BE2C (cell line): ENCODE measurements around the gene LIN54.

Experiments
- DNase-seq: peaks from one replicate; pipeline ENCODE4 v3.0.0-alpha.2; 2020
- H3K27me3 ChIP-seq: fragments of 250-450 bp; sonication (Bioruptor Pico); 2 replicates; pipeline ENCODE4 v1.5.1; 2020; ENCODE audit warnings: mild to moderate bottlenecking
- H3K36me3 ChIP-seq: fragments of 250-450 bp; sonication (Bioruptor Pico); 2 replicates; pipeline ENCODE4 v1.5.1; 2020; ENCODE audit warnings: mild to moderate bottlenecking
- H3K4me1 ChIP-seq: fragments of 250-450 bp; sonication (Bioruptor Pico); 2 replicates; pipeline ENCODE4 v1.5.1; 2020
- H3K4me3 ChIP-seq: 2 replicates; pipeline ENCODE4 v1.5.1; 2011; ENCODE audit warnings: low read depth, low read length
- H3K9me3 ChIP-seq: fragments of 250-450 bp; sonication (Bioruptor Pico); 2 replicates; pipeline ENCODE4 v1.5.1; 2020
- CTCF ChIP-seq: IDR thresholded peaks from 2 replicates; pipeline ENCODE4 v1.5.1; 2012; ENCODE audit warnings: mild to moderate bottlenecking, low read depth, low read length

Gene LIN54

DNA sequence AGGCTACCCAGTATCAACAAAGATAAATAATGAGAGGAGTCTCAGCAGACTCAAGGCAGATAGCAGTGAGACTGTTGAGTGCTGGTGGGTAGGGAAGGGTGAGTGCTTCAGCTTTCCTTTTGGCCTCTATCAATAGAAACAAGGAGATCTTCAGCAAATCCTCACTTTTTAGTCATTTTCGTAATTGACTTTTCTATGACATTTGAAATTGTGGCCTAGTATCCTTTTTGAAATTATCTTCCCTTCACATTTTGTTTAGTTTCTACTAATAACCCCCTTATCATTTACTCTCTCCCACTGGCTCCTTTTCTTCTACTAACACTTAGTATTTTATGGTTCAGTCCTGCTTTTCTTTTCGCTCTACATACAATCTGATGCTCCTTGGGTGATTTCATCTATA, 44.9 kb downstream of the LIN54 start:
- Histone ChIP-seq H3K36me3 (peaks cover 20% of the 10 kb centered on the region), H3K4me1 (no peaks in the 10 kb centered on the region), H3K4me3 (no peak overlapping the region), H3K27me3 (no peaks in the 10 kb centered on the region), H3K9me3 (no peaks in the 10 kb centered on the region)
- TF ChIP-seq CTCF = no peak
- no peak for DNase-seq

- Histone ChIP-seq H3K4me1 (no peaks in the 10 kb centered on the region), H3K9me3 (no peaks in the 10 kb centered on the region), H3K36me3 (peaks cover 7% of the 10 kb centered on the region), H3K27me3 (no peaks in the 10 kb centered on the region), H3K4me3 (no peak overlapping the region)
- no peak for DNase-seq
- TF ChIP-seq CTCF = no peak
These were observed 53.6 kb downstream of the LIN54 start for GRCh38 chr4:82957045-82957444.

DNA sequence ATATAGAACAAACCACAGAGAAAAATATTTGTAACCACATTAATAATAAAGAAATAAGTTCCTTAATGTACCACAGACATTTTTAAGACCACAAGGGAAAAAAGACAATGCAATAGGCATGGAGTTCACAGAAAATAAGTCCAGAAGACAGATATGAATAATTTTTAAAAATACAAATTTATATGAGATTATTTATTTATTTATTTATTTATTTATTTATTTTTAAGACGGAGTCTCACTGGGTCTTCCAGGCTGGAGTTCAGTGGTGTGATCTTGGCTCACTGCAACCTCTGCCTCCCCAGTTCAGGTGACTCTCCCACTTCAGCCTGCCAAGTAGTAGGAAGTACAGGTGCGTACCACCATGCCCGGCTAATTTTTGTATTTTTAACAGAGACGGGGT, 56.4 kb downstream of the LIN54 start:
- DNase-seq = no peak
- Histone ChIP-seq H3K4me1 (no peaks in the 10 kb centered on the region), H3K4me3 (no peak overlapping the region), H3K9me3 (no peaks in the 10 kb centered on the region), H3K27me3 (no peaks in the 10 kb centered on the region), H3K36me3 (peaks cover 3% of the 10 kb centered on the region; the same call in 1 of the 2 replicates)
- TF ChIP-seq CTCF = no peak

DNA sequence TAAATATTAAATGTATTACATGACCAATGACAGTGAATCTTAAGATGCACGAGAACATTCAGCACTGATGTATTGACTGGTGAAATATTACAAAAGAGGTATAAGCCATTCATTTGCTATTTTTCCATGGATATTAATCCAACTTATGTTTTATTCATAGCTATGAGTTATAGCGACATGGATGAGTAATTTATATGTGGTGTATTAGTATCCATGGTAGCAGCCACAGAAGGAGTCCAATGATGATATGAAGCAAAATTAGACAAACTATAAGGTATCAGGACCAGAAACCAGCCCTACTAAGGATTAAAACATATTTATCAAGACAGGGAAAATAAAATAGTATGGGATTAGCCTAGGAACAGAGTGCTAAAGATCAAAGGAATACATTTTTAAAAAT, 59.4 kb downstream of the LIN54 start:
- TF ChIP-seq CTCF = no peak
- H3K4me1 ChIP-seq = no peaks in the 10 kb centered on the region
- no peak overlapping the region for H3K4me3 ChIP-seq
- no peaks in the 10 kb centered on the region for H3K9me3 ChIP-seq
- no peak for DNase-seq
- peaks cover 3% of the 10 kb centered on the region for H3K36me3 ChIP-seq
- H3K27me3 ChIP-seq = no peaks in the 10 kb centered on the region

GRCh38 chr4:82948647-82949204, 61.9 kb downstream of the LIN54 start:
- Histone ChIP-seq H3K9me3 (no peaks in the 10 kb centered on the region), H3K27me3 (no peaks in the 10 kb centered on the region), H3K4me3 (no peak overlapping the region), H3K36me3 (peaks cover 7% of the 10 kb centered on the region), H3K4me1 (no peaks in the 10 kb centered on the region)
- TF ChIP-seq CTCF = no peak
- no peak for DNase-seq

GRCh38 chr4:82947498-82947897, 63.1 kb downstream of the LIN54 start:
- no peak for TF ChIP-seq CTCF
- no peak for DNase-seq
- peaks cover 7% of the 10 kb centered on the region for H3K36me3 ChIP-seq
- no peaks in the 10 kb centered on the region for H3K4me1 ChIP-seq
- H3K9me3 ChIP-seq = no peaks in the 10 kb centered on the region
- H3K4me3 ChIP-seq = no peak overlapping the region
- no peaks in the 10 kb centered on the region for H3K27me3 ChIP-seq
